ENCODE data around the gene CD151. TPM values are rescaled to one million over a fixed set of nuclear protein-coding genes. Genes with fewer than 3 reads are reported as not detected.
A peak's percentile ranks its signal among the peaks of the same experiment; 100 is the strongest.

The CD151 gene
- total RNA-seq, 1 experiment from 2014 or later: 296 TPM

- TF ChIP-seq REST (IDR thresholded peaks at IDR 0.05; ENCODE audit: low read depth) (no peak), RAD21 (IDR thresholded peaks at IDR 0.05; ENCODE audit: low read depth) (no peak), JUND (IDR thresholded peaks at IDR 0.05) (no peak), CTCF (IDR thresholded peaks at IDR 0.05 in 2 of 3, conservative IDR thresholded peaks at IDR 0.05 in 1 of 3; ENCODE audit: borderline replicate concordance in 1 of 3, insufficient read depth in 1 of 3, low read depth in 2 of 3, low read length in 2 of 3) (no peak), POLR2A (IDR thresholded peaks at IDR 0.05; ENCODE audit: borderline replicate concordance, extremely low read depth, insufficient read depth, insufficient read length) (no peak)
Observed at GRCh38 chr11:803467-803742, 29.3 kb upstream of the CD151 start (continued).

GRCh38 chr11:803770-804598 is 28.8 kb upstream of the CD151 start:
- H3K79me2 ChIP-seq (ENCODE audit: insufficient read depth, low read length): peaks cover 27% of the 10 kb centered on the region
- DNase-seq (ENCODE audit: low read depth, low spot score): no peak
- no peaks in the 10 kb centered on the region for H3K9me2 ChIP-seq (ENCODE audit: insufficient read depth)
- intact Hi-C loops (cut with micrococcal nuclease): no loop called here
- H4K20me1 ChIP-seq (ENCODE audit: insufficient read depth): no peaks in the 10 kb centered on the region
- TF ChIP-seq ZFX (IDR thresholded peaks at IDR 0.05): no peak
- no peaks in the 10 kb centered on the region for H3K9me3 ChIP-seq (ENCODE audit: control insufficient read depth in 1 of 2, insufficient read depth in 1 of 2, low read depth in 1 of 2, low read length in 2 of 2)
- H3K4me1 ChIP-seq (ENCODE audit: control insufficient read depth in 1 of 2, insufficient read depth in 2 of 2, low read length in 2 of 2): peaks cover 22 to 34% of the 10 kb centered on the region in 2 experiments
- H3K4me2 ChIP-seq (ENCODE audit: low read length): peak overlapping the region; percentile 87
- peak overlapping the region; percentile 83 for H3K9ac ChIP-seq (ENCODE audit: low read length)
- no peaks in the 10 kb centered on the region for H3K27me3 ChIP-seq (ENCODE audit: insufficient read depth, low read length)
- RAD21 ChIA-PET (ENCODE audit: low non-redundant PET in 1 of 2, low total read pairs in 2 of 2, uncharacterized antibody in 2 of 2, unreplicated experiment in 2 of 2): no interaction called here
- peaks cover 0 to 9% of the 10 kb centered on the region in 2 experiments; a peak in 1 of 4 replicates for H3K36me3 ChIP-seq (ENCODE audit: control insufficient read depth in 1 of 2, insufficient read depth in 2 of 2, low read length in 2 of 2)
- POLR2A ChIA-PET: interaction anchor here (1.5 kb wide), 1 partner anchor 31 kb away, joined by 3 read pairs; no protein-coding TSS in a partner anchor
- H3K27ac ChIP-seq (ENCODE audit: low read depth, low read length): peak overlapping the region; percentile 93
- no TSS peak for BruUV-seq (replicated peaks)
- CTCF ChIA-PET: no interaction called here
- ATAC-seq: no peak
- peak overlapping the region; percentile 66 to 72 for H3K4me3 ChIP-seq (replicated peaks in 1 of 2; ENCODE audit: low read depth in 1 of 2, low read length in 2 of 2)
- no peak overlapping the region for H2AFZ ChIP-seq (ENCODE audit: low read depth, low read length, poor library complexity, severe bottlenecking)
